GM21723 (cell line): ENCODE results near the gene FBXL12.
"Not testable (repeated sequence)": the region's sequence is repeated elsewhere in the genome, so short reads cannot be mapped to it uniquely, and the experiment has no call there.

ENCODE experiments used
- ATAC-seq: cut with Tn5 transposase; IDR thresholded peaks from one replicate; pipeline ENCODE4 v1.9.1; 2021; ENCODE audit warnings: mild to moderate bottlenecking, moderate library complexity; ENCODE audit not compliant: unreplicated experiment

Gene FBXL12

DNA sequence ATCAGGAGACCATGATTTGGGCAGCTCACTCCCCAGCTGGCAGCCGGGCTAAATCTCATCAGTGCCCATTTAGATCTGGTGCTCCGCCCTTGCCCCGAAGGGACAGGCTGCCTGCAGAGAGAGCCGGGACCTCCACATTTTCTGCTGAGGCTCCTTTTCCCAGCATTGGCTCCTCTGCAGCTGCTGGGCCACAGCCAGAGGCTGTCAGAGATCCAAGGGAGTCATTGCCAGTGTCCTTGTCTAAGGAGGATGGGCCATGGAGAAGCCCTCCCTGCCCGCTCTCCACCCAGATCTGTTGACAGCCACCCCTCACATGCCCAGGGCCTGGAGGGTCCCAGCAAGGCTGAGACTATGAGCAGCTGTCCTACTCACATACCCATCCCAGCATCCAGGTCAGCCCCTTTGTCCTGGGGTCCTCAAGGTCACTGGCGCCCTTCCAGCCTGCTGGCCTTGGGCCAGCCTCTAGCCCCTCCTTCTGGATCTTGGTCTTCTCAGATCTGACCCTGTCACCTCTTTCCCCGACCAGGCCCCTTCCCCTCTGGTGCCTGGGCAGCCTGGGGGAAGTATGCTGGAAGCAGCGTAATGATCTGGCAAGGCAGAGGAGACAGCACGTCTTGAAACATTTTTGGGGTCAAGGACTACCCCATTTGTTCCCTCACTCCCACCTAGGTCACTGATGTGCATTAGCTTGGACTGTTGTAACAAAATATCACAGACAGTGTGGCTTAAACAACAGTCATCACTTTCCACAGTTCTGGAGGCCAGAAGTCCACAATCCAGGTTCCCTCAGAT lies 24.2 kb upstream of the FBXL12 start:
- ATAC-seq = no peak

DNA sequence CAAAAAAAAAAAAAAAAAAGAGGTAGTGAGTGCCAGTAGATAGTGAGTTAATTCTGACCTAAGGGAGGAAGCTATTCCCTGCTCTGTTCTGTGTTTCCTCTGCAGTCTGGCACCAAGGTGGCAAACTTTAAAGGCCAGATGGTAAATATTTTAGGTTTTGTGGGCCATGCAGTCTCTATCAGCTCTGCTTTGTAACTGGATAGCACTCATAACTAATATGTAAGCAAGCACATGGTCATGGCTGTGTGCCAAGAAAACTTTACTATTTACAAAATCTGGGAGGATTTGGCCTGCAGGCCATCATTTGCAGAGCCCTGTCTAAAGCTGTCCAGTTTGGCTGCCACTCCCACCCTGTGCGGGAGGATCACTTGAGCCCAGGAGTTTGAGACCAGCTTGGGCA lies 20.5 kb upstream of the FBXL12 start:
- no peak for ATAC-seq

DNA sequence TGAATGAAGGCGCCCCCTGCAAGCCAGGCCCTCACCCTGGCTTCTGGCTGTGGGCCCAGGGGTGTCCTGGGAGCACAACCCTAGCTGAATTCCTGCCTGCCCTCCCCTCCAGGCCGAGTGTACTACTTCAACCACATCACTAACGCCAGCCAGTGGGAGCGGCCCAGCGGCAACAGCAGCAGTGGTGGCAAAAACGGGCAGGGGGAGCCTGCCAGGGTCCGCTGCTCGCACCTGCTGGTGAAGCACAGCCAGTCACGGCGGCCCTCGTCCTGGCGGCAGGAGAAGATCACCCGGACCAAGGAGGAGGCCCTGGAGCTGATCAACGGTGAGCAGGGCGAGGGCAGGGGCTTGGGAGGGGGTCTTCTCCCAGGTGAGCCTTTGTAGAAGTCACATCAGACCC lies 19.4 kb upstream of the FBXL12 start:
- ATAC-seq = no peak

DNA sequence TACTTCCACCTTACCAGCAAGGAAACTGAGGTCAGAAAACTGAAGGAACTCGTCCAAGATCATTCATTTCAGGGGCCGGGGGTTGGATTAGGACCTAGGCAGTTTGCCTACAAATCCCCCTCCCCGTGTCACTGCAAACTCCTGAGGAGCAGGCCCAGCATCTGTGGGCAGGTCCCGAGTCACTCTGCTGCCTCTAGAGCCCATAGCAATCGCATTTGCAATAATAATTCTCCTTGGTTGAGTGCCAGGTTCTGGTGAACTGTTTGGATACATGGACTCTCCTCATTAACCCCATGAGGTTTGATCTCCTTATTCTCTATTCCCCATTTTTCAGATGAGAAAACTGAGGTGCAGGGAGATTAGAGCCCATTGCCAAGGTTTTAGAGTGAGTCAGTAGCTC lies 17.1 kb upstream of the FBXL12 start:
- no peak for ATAC-seq

DNA sequence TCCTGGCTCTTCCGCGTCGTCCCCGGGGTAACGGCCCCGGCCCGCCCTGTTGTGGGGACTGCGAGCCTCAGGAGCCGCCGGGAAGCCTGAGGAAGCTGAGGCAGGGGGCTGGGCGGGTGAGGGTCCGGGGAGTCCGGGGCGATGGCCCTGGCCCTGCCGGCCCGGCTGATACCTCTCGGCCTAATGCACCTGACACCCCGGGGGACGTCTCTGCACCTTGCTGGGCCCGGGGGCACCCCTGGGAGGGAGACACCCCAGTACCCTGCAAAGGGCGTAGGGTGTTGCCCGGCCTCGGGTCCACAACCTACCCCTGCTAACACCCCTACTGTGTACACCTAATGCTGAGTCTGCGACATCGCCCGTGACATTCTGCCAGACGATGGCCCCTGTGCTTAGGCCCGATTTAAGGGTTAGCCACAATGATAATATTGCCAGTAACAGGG lies 16.6 kb upstream of the FBXL12 start:
- peak; percentile 12 for ATAC-seq

DNA sequence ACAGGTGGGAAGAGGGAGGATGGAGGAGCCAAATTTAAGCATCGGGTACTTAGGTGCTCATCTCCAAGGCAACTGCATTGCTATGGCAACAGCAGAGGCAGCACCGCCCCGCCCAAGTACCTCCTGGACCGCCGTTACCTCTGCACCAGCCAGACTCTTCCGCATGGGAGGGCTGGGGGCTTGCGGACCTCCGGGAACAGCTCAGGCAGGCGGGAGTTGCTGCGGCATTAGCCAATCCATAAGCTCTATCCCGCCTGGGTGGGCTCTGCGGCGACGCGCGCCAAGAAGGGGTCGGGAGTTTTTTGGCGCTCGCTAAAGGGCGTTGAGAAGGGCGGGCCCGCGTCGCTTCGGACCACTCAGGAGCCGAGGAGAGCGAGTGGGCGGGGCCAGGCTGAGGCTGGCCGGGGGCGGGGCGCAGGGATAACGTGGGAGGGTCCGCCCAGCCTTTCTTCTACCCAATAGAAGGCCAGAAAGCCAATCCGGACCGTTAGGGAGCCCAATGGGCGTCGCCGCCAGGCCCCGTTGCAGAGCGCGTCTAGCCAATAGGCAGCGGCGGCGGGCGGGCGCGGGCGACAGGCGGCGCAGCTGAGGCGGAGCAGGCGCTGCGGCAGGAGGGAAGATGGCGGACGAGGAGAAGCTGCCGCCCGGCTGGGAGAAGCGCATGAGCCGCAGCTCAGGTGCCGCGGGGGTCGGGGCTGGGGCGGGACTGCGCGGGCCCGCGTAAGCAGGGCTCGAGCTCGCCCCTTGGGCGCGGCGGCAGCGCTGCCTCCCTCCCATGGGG lies 16.0 kb upstream of the FBXL12 start, which contains the start of gene PIN1:
PIN1 (plus strand) TSS at position 593 of the 781 bp plus-strand sequence; CDS start at position 620, 27 bp downstream.
- peak; percentile 92 for ATAC-seq

DNA sequence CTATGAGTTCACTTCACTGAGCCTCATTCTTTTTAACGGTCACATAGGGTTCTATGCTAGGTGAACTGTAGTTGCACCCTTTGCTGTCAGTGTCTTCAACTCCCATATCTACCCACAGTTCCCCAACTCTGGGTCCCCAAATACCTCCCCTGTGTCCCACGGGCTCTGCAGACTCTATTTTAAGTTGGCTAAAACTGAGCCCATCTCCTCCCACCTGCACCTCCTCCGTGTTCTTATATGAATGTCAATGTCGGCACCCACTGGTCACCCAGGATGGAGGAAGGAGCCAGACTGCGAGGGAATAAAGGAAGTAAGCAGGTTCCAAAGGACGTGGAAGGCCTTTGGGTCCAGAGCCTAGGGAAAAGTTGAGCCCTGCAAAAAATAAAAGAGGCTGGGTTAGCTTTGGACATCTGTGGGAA lies 15.4 kb upstream of the FBXL12 start:
- no peak for ATAC-seq

DNA sequence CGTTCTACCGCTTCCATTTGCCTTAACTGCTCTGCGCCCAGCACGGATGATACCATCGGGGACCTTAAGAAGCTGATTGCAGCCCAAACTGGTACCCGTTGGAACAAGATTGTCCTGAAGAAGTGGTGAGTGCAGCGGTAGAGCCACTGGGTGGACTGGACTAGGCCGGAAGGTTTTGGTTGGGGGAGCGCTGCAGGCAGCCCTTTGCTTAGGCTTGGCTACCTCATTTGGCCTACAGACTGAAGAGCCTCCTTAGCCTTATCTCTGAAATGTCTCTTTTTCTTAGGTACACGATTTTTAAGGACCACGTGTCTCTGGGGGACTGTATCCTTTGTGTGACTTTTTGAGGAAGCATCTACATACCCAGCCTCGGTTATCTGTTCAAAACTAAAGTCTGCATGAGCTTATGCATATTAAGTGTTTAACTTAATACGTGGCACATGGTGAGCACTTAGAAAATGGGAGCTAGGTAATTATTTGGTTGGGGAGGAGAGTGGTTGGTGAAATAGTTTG lies 9.7 kb upstream of the FBXL12 start:
- no peak for ATAC-seq

DNA sequence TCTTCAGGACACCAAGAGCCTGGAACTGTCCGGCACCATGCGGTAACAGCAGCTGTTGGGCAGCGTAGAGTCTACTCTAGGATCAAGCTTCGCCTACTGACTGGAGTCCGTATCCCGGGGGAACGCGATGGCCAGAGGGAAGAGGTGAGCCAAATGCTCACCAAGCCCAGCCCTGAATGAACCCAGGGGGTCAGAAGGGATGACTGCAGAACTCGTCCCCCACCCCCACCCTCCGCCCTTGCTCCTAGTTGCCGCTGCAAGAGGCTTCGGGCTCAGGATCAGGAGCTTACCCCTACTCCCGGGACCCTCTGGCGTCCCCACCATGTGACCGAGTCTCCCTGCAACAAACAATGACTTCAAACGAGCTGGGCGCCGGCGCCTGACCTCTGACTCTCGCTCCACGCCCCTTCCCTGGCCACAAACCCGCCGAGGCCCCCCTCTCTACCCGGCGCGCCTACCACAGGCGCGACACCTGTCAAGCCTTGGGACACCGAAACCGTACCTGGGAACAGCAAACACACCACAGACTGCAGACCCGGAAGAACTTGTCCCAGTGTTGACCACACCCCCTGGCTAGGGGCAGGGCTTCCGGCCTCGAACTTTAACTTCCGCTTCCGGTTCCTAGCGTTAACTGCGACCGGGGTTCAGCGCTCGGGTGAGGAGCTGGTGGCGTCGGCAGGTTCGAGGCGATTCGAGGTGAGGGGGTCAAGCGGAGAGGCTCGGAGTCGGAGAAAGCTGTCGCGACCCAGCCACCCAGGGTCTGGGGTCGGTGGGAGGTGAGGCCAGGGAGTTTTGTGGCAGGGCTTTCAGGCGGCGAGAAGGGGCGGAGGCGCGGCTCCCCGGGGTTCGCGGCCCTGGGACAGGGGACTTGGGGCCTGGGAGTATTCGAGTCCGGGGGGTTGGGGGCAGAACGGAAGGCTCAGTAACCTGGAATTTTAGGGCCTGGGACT lies 8.7 kb upstream of the FBXL12 start, which contains the start of gene UBL5:
UBL5 (plus strand) TSS at position 630 of the 950 bp plus-strand sequence. CDS start 420 bp downstream, outside the sequence.
- ATAC-seq = peak; percentile 88

DNA sequence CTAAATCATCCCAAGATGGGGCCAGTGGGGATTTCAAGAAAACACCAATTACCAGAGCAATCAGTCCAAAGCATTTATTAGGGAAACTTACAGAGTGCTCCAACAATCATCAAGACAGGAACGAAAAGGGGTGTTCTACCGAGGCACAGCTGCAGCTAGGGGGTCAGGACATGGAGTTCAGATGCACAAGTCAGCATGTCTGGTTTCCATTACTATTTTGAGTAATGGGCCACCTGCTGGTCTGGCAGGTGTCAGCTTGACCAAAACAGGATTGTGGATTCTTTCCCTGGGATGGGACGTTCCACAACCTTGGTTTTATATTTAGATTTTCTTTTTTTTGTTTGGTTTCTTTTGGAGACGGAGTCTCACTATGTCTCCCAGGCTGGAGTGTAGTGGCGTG lies 4.9 kb upstream of the FBXL12 start:
- no peak for ATAC-seq

DNA sequence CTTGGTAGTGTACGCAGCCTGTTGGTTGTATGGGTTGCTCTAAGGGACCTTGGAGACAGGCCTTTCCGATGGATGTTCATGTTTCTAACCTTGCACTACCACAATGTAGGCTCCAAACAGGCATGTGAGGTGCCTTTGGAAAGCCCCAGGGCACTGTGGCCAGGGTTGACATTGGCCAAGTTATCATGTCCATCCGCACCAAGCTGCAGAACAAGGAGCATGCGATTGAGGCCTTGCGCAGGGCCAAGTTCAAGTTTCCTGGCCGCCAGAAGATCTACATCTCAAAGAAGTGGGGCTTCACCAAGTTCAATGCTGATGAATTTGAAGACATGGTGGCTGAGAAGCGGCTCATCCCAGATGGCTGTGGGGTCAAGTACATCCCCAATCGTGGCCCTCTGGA lies 1.2 kb upstream of the FBXL12 start:
- not testable (repeated sequence) for ATAC-seq

DNA sequence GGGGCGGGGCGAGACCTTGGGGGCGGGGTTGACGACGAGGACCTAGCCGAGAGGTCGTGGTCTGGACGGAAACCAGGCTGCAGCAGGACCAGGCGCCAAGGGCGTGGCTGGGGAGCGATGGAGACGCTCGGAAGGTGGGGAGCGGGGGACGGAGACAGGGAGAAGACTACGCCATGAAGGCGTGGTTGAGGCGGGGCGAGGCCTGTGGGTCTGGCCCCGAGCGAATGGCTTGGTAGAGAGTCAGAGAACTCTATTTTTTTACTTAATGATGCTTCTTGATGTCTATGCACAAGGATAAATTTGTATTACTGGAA lies 674 bp upstream of the FBXL12 start:
- ATAC-seq = no peak

DNA sequence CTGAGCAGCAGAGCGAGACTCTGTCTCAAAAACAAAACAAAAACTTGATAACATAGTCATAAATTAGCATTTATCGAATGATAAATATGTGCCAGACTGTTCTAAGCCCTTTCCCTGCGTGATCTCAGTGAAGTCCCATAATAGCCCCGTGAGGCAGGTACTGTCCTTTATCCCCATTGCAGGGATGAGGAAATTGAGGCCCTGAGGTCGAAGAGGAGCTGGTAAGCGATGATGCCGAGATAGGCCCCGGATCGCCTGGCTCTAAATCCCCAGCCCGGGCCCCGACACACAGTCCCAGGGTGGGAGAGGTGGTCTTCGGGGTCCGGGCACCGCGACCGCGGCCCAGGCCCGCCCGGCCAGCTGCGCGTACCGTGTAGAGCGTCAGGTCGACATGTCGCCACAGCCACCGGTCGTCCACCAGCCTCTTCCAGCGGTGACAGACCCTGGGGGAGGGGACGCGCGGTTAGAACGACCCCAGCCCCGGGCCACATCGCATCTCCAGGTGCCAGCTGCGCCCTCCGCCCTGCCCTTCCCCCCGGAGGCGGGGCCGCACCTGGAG lies 625 bp downstream of the FBXL12 start:
- no peak for ATAC-seq

DNA sequence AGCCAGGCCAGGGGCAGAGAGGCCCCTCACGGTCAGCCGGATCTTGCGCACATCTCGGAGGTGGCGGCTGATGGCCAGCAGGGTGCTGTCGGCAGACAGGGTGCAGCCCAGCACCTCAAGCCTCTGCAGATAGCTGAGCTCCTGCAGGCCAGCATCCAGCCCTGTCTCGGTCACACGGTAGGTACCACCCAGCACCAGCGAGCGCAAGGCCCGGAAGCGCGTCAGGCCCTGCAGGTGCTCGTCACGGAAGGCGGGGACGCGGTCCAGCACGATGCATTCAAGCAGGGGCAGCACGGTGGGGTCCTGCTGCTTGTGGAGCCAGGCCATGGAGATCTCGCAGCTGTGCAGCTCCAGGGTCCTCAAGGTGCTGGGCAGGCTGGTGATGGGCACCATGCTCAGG lies 7.7 kb downstream of the FBXL12 start:
- no peak for ATAC-seq

DNA sequence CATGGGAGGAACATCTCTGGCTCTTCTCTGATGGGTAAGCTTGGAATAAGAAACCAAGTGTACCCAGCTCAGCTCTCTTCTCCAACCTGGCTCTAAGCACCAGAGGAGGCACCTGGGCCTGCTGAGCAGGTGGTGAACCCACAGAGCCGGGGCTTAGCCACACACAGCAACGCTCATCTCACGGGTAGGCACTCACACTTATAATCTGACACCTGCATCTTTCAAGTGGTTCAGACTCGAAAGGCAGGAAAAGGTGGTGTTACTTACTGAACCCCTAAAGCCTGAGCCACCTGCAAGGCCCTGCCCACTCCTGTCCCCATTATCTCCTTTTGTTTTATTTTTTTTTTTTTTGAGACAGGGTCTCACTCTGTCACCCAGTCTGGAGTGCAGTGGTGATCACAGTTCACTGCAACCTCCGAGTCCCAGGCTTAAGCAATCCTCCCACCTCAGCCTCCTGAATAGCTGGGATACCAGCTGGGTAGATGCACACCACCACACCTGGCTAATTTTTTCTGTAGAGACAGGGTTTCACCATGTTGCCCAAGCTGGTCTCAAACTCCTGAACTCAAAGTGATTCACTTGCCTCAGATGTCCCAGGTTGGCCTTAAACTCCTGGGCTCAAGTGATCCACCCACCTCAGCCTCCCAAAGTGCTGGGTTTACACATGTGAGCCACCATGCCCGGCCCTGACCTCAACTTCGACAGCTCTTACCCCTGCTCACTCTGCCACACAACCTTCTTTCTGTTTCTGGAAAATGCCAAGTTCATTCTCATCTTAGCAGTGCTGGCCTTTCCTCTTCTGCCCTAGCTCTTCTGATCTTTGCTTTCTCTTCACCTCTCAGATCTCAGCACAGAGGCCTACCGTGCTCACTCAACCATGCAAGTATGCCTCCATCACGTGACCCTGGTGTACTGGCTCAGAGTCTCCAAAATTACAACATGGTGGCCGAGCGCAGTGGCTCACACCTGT lies 9.7 kb downstream of the FBXL12 start:
- no peak for ATAC-seq

DNA sequence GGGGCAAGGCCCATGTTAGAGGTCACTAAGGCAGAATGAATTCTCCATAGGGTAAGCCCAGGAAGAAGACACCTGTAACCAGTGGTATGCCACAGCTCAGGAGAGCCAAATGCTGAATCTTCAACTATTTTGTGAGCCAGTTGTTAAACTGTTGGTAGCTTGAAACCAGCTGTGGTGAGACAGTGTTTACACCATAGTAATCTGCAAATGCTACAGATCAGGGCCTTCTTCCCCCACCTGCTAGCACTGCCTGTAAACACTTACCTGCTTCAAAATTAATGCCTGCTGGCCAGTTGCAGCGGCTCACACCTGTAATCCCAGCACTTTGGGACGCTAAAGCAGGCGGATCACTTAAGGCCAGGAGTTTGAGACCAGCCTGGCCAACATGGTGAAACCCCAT lies 12.1 kb downstream of the FBXL12 start:
- no peak for ATAC-seq

DNA sequence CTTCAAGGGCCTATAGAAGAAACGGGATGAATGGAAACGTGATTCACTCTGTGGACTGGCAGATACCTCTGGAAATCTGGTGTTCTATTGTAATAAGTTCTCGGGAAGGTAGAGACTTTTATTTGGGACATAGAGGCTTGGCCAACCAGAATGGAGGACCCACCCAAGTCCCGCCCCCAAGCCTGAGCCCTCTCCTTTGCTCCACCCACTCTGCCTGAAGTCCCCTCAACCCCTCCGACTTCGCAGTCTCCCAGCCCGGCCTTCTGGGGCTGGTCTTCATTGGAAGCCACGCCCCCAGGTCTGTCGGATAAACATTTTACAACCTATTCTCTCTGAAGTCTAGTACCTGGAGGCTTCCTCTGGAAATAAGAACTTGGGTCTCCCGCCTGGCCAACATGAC lies 16.9 kb downstream of the FBXL12 start:
- ATAC-seq = no peak

DNA sequence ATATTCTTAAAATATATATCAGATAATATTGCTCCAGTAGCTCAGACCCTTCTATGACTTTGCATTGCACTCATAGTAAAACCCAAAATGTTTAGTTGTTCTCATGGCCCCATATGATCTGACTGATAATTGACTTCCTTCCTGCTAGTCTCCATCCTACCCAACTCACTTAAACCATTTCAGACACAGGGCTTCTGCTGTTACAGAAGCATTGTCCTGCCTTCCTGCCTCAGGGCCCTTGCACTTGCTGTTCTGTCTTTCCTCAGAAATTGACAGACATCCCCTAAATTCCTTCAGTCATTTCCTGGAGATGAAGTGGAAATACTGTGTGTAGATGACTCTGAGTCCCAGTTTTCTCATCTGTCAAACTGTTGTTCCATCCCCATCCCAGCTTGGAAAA lies 19.7 kb downstream of the FBXL12 start:
- ATAC-seq = no peak

DNA sequence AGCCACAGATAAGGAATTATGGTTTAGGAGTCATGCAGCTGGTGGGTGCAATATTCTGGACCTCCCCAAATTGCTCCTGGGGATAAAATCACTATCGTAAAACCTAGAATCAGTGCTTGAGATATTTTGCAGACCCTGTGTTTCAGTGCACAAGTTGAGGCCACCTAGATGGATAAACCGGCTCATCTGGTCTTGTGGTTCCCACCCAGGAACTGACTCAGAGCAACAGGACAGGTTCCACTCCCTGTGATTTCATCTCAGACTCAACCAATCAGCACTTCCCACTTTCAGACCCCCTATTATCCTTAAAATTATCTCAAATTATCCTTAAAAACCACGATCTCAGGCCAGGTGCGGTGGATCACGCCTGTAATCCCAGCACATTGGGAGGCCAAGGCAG lies 21.0 kb downstream of the FBXL12 start:
- ATAC-seq = no peak
